ENCODE results near the gene FUZ. TPM values are rescaled to one million over a fixed set of nuclear protein-coding genes. Genes with fewer than 3 reads are reported as not detected.

Gene FUZ
- total RNA-seq, 4 donors from 2014 or later, result 20.1 to 40.1 (median 33.3) TPM

DNA sequence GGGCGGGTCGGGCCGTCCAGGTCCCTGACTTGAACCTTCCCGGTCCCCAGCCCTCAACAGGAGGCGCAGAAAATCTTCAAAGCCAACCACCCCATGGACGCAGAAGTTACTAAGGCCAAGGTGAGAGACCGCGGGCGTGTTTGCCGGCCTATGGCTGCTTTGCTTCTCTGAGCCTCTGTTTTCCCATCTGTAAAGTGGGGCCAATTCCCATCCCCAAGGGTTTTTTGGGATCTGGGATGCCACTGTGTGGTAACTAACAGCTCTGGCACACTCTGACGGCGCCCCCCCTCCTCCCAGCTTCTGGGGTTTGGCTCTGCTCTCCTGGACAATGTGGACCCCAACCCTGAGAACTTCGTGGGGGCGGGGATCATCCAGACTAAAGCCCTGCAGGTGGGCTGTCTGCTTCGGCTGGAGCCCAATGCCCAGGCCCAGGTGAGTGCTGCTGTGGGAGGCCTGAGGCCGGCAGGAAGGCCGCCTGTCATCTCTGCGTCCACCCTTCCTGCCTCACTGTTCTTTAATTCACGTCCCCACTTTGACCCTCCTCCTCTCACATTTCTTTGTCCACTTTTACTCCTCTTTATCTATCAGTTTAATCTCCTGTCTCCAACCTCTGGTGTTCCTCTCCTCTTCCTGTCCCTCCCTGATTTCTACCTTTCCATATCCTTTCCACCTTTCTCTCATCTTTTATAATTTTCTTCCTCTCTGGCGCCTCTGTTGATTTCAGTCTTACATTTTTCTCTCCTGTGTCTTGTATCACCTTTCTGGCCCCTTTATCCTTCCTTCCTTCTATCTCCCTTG lies 7.1 kb downstream of the FUZ start:
- H3K4me1 ChIP-seq, result peaks cover 6 to 29% of the 10 kb centered on the region in 2 donors
- TF ChIP-seq CTCF (IDR thresholded peaks at IDR 0.05), result no peak
- TF ChIP-seq POLR2A (IDR thresholded peaks at IDR 0.05), result no peak

DNA sequence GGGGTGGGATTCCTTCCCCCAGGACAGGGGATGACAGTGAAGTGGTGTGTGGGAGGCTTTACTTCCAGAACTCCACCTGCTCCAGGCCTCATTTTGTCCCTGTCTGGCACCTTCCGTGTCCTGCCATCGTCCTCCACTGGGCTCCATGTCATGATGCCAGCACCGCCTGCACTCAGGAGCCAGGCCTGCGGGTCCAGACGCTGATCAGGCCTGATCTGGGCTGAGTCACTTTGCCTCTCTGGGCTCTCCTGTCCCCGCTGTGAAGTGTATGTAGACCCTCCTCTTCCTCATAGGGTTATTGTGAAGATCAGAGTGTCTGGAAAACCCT lies 9.6 kb downstream of the FUZ start:
- 100% methylated on average over 2 to 6 of the region's 6 CpGs for WGBS, 2 donors
- Histone ChIP-seq H3K36me3 (peaks cover 28 to 51% of the 10 kb centered on the region in 2 donors), H3K9me3 (no peaks in the 10 kb centered on the region), H3K27ac (no peak overlapping the region), H3K27me3 (no peaks in the 10 kb centered on the region), H3K4me3 (replicated peaks in 1 of 3) (no peak overlapping the region), H3K4me1 (peaks cover 0 to 16% of the 10 kb centered on the region in 2 donors)
- intact Hi-C loops (cut with DNase I), result loop anchor here (5.0 kb wide), 1 partner anchor 41 kb away; the partner anchor contains the start of gene TSKS
- DNase-seq, result no peak
- no peak for TF ChIP-seq POLR2A (IDR thresholded peaks at IDR 0.05)
- no peak for TF ChIP-seq CTCF (IDR thresholded peaks at IDR 0.05)

More for the DNA sequence above, 7.1 kb downstream of the FUZ start:
- no peak overlapping the region for H3K4me3 ChIP-seq (replicated peaks in 1 of 3)
- H3K9me3 ChIP-seq, result no peaks in the 10 kb centered on the region
- intact Hi-C loops (cut with DNase I), result loop anchor here (5.0 kb wide), 1 partner anchor 51 kb away; no protein-coding TSS in a partner anchor
- no peaks in the 10 kb centered on the region for H3K27me3 ChIP-seq
- peaks cover 9 to 28% of the 10 kb centered on the region in 2 donors for H3K36me3 ChIP-seq
- H3K27ac ChIP-seq, result no peak overlapping the region
- 89 to 94% methylated on average over 16 to 19 of the region's 20 CpGs for WGBS, 2 donors
- DNase-seq, result no peak

- intact Hi-C loops (cut with DNase I), result loop anchor here (5.0 kb wide), 1 partner anchor 41 kb away; the partner anchor contains the start of gene TSKS
- Histone ChIP-seq H3K27me3 (no peaks in the 10 kb centered on the region), H3K4me1 (peaks cover 0 to 13% of the 10 kb centered on the region in 2 donors), H3K36me3 (peaks cover 32 to 56% of the 10 kb centered on the region in 2 donors), H3K4me3 (replicated peaks in 1 of 3) (no peak overlapping the region), H3K9me3 (no peaks in the 10 kb centered on the region), H3K27ac (peak overlapping the region in 2 of 3 donors; percentile 5 to 17)
- no peak for DNase-seq
- TF ChIP-seq CTCF (IDR thresholded peaks at IDR 0.05) (no peak), POLR2A (IDR thresholded peaks at IDR 0.05) (no peak)
- 82 to 87% methylated on average over 24 of the region's 24 CpGs for WGBS, 2 donors
These were observed 10.1 kb downstream of the FUZ start for GRCh38 chr19:49802836-49803528.

DNA sequence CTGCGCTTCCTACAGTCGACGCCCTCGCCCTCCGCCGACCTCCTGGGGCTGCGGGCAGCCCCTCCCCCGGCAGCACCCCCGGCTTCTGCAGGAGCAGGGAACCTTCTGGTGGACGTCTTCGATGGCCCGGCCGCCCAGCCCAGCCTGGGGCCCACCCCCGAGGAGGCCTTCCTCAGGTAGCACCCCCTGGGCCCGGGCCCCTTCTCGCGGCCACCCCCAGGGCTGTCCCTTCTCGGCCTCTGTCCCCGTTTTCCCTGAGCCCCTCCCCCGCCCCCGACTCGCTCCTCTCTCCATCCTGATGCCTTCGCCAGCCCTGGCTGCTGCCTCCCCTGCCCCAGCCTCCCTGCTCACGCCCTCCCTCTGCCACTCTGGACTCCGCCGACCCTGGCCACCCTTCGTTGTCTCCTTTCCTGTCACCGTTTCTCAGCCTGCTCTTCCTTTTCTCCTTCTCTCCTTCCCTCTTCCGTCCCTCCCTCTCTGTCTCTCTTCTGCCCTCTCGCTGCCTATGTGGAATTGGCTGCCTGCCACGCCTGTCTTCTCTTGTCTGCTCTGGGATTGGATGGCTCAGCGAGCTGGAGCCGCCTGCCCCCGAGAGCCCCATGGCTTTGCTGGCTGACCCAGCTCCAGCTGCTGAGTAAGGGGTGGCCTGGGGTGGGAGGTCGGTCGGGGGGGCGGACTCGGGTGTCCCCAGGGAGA lies 11.0 kb downstream of the FUZ start:
- intact Hi-C loops (cut with DNase I), result loop anchor here (5.0 kb wide), 1 partner anchor 40 kb away; the partner anchor contains the start of gene TSKS
- peak overlapping the region in 2 of 3 donors; percentile 17 to 35 for H3K27ac ChIP-seq
- WGBS, 2 donors, result 46 to 53% methylated on average over 25 to 36 of the region's 38 CpGs
- peaks cover 37 to 57% of the 10 kb centered on the region in 2 donors for H3K36me3 ChIP-seq
- peak; percentile 93 to 94 for DNase-seq
- H3K27me3 ChIP-seq, result no peaks in the 10 kb centered on the region
- H3K9me3 ChIP-seq, result no peaks in the 10 kb centered on the region
- H3K4me3 ChIP-seq (replicated peaks in 1 of 3), result peak overlapping the region in 1 of 3 donors; percentile 26
- TF ChIP-seq CTCF (IDR thresholded peaks at IDR 0.05) (peak in 3 of 6 experiments; percentile 17 to 26 (median 24)), POLR2A (IDR thresholded peaks at IDR 0.05) (no peak)
- H3K4me1 ChIP-seq, result peaks cover 0 to 13% of the 10 kb centered on the region in 2 donors

All from thyroid gland (tissue), 4 donors.